Measurements from ENCODE around the gene AEN. TPM values are rescaled to one million over a fixed set of nuclear protein-coding genes. Genes with fewer than 3 reads are reported as not detected.

Gene AEN
- total RNA-seq, 4 donors from 2014 or later: 13.3 to 29.0 (median 23.4) TPM

- no peak overlapping the region for H3K27ac ChIP-seq (replicated peaks in 1 of 4)
- TF ChIP-seq EP300 (IDR thresholded peaks at IDR 0.05) (no peak), POLR2AphosphoS5 (IDR thresholded peaks at IDR 0.05) (no peak), CTCF (IDR thresholded peaks at IDR 0.05) (no peak), POLR2A (IDR thresholded peaks at IDR 0.05; ENCODE audit: low read depth) (no peak)
- intact Hi-C loops (cut with DNase I): no loop called here
- H3K4me1 ChIP-seq: no peaks in the 10 kb centered on the region
- DNase-seq (ENCODE audit: extremely low spot score): no peak
- no peak overlapping the region for H3K4me3 ChIP-seq
- H3K36me3 ChIP-seq: no peaks in the 10 kb centered on the region
- H3K9me3 ChIP-seq: no peaks in the 10 kb centered on the region
- H3K27me3 ChIP-seq: peaks cover 0 to 11% (median 0%) of the 10 kb centered on the region in 4 donors
Measured at GRCh38 chr15:88591384-88591783, 29.8 kb upstream of the AEN start.

- TF ChIP-seq EP300 (IDR thresholded peaks at IDR 0.05): no peak
- TF ChIP-seq CTCF (IDR thresholded peaks at IDR 0.05): no peak
- no peak for TF ChIP-seq POLR2A (IDR thresholded peaks at IDR 0.05; ENCODE audit: low read depth)
- no peak for TF ChIP-seq POLR2AphosphoS5 (IDR thresholded peaks at IDR 0.05)
- intact Hi-C loops (cut with DNase I): no loop called here
- DNase-seq (ENCODE audit: extremely low spot score): no peak
- 8% methylated on average over 14 of the region's 14 CpGs for WGBS
- Histone ChIP-seq H3K36me3 (no peaks in the 10 kb centered on the region), H3K9me3 (no peaks in the 10 kb centered on the region), H3K27ac (replicated peaks in 1 of 4) (no peak overlapping the region), H3K27me3 (peaks cover 0 to 54% (median 38%) of the 10 kb centered on the region in 4 donors), H3K4me3 (no peak overlapping the region), H3K4me1 (peaks cover 0 to 23% (median 18%) of the 10 kb centered on the region in 4 donors)
Measured at GRCh38 chr15:88603885-88604284, 17.3 kb upstream of the AEN start.

- Histone ChIP-seq H3K27ac (replicated peaks in 1 of 4) (no peak overlapping the region), H3K27me3 (peaks cover 0 to 60% (median 38%) of the 10 kb centered on the region in 4 donors), H3K4me3 (peak overlapping the region in 1 of 4 donors; percentile 8), H3K36me3 (no peaks in the 10 kb centered on the region), H3K9me3 (no peaks in the 10 kb centered on the region), H3K4me1 (peaks cover 0 to 23% (median 18%) of the 10 kb centered on the region in 4 donors)
- no peak for TF ChIP-seq POLR2A (IDR thresholded peaks at IDR 0.05; ENCODE audit: low read depth)
- TF ChIP-seq POLR2AphosphoS5 (IDR thresholded peaks at IDR 0.05): no peak
- no peak for TF ChIP-seq CTCF (IDR thresholded peaks at IDR 0.05)
- no peak for TF ChIP-seq EP300 (IDR thresholded peaks at IDR 0.05)
- no peak for DNase-seq (ENCODE audit: extremely low spot score)
- 0% methylated on average over 26 of the region's 46 CpGs for WGBS
- intact Hi-C loops (cut with DNase I): no loop called here
Measured at GRCh38 chr15:88604381-88605188, 16.6 kb upstream of the AEN start.

DNA sequence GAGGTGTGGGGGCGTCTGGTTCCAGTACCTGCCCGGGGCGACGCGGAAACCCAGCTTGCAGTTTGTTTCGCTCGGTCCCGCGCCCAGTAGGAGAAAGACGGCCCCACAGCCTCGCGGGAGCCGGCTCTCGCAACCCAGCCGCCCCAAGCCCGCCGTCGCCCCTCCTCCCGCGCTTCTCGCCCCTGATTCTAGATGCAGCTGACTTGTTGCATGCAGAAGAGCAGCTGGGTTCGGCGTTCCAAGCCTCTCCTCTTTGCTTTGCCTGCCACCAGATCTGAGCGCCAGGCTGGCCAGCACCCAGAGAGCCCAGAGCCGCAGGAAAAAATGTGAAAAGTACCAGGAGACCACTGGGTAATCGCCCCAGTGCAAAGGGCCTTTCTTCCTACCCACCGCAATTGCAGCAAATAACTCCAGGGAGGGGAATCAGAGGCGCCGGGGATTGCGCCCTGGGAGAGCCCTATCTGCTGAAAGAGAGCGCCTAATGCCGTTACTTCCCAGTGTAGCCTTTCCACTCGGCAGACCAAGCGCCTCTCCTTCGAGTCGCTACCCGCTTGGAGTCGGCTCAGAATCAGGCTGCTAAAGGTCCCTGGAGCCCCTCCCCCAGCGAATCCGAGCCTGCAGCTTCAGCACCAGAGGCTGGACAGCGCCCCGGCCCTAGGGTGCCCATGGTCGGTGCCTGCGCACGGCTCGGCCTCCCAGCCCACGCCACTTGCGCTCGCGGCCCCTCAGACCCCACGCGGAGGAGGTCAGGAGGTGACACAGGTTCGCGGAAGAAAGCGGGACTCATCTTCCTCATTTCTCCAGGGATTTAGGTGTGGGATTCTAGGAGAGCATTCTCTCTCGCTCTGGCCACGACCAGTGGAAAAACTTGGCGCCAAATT, 15.7 kb upstream of the AEN start:
- 5% methylated on average over 17 of the region's 58 CpGs for WGBS
- Histone ChIP-seq H3K4me1 (peaks cover 0 to 23% (median 18%) of the 10 kb centered on the region in 4 donors), H3K9me3 (no peaks in the 10 kb centered on the region), H3K4me3 (peak overlapping the region in 1 of 4 donors; percentile 8), H3K36me3 (no peaks in the 10 kb centered on the region), H3K27ac (replicated peaks in 1 of 4) (no peak overlapping the region), H3K27me3 (peaks cover 0 to 63% (median 38%) of the 10 kb centered on the region in 4 donors)
- DNase-seq (ENCODE audit: extremely low spot score): no peak
- TF ChIP-seq POLR2A (IDR thresholded peaks at IDR 0.05; ENCODE audit: low read depth) (no peak), CTCF (IDR thresholded peaks at IDR 0.05) (no peak), POLR2AphosphoS5 (IDR thresholded peaks at IDR 0.05) (no peak), EP300 (IDR thresholded peaks at IDR 0.05) (no peak)
- intact Hi-C loops (cut with DNase I): no loop called here
